IMR-90 (cell line): ENCODE measurements around the gene FNDC3B. TPM values are rescaled to one million over a fixed set of nuclear protein-coding genes. Genes with fewer than 3 reads are reported as not detected.

ENCODE experiments used
- ATAC-seq: fragments of 200-7000 bp; cut with Tn5 transposase; 2 replicates; pipeline ENCODE4 v1.9.1; 2020; ENCODE audit warnings: low read depth, mild to moderate bottlenecking, moderate library complexity
- BruUV-seq: library from RNA; stranded (reverse); fragments of 400-500 nt; replicated peaks from 2 replicates; lab custom pipeline; 2021; lab: Mats Ljungman, UMichigan
- CTCF ChIA-PET: fragments of 300-600 bp; formaldehyde crosslinking; extraction: SDS; loops from one replicate; lab custom pipeline; 2021; ENCODE audit warnings: antibody characterized with exemption; lab: Yijun Ruan, JAX
- POLR2A ChIA-PET: fragments of 300-600 bp; sonication (Branson Sonifier 250); formaldehyde crosslinking; loops from one replicate; lab custom pipeline; 2022; ENCODE audit warnings: antibody characterized with exemption; ENCODE audit not compliant: unreplicated experiment; lab: Charles Lee
- DNase-seq: peaks from one replicate; pipeline ENCODE4 v3.0.0; 2013
- H2AFZ ChIP-seq: replicated peaks from 2 replicates; pipeline ENCODE3; 2013; ENCODE audit warnings: low read length, mild to moderate bottlenecking; ENCODE audit not compliant: poor library complexity
- H2AK5ac ChIP-seq: 2 replicates; pipeline ENCODE4 v1.6.1; 2013; ENCODE audit warnings: low read depth, low read length, inconsistent platforms
- H2AK9ac ChIP-seq: replicated peaks from 2 replicates; pipeline ENCODE3; 2013; ENCODE audit warnings: mild to moderate bottlenecking, low read depth, low read length, moderate library complexity; ENCODE audit not compliant: poor library complexity
- H2BK120ac ChIP-seq: 2 replicates; pipeline ENCODE4 v1.6.1; 2013; ENCODE audit warnings: low read depth, low read length, inconsistent platforms
- H2BK15ac ChIP-seq: 3 replicates; pipeline ENCODE4 v1.6.1; 2013; ENCODE audit warnings: low read depth, low read length, inconsistent platforms
- H2BK20ac ChIP-seq: 2 replicates; pipeline ENCODE4 v1.6.1; 2013; ENCODE audit warnings: low read depth, mild to moderate bottlenecking, inconsistent platforms, low read length, moderate library complexity
- H2BK5ac ChIP-seq: 2 replicates; pipeline ENCODE4 v1.6.1; 2013; ENCODE audit warnings: mild to moderate bottlenecking, low read depth, low read length, inconsistent platforms; ENCODE audit not compliant: poor library complexity, severe bottlenecking
- H3K14ac ChIP-seq: replicated peaks from 2 replicates; pipeline ENCODE4 v1.6.1; 2013; ENCODE audit warnings: low read depth, low read length, inconsistent platforms
- H3K18ac ChIP-seq: 2 replicates; pipeline ENCODE4 v1.6.1; 2013; ENCODE audit warnings: low read depth, low read length, control low read depth
- H3K23ac ChIP-seq: 2 replicates; pipeline ENCODE4 v1.6.1; 2013; ENCODE audit warnings: low read depth, low read length, inconsistent platforms
- H3K27ac ChIP-seq: 2 replicates; pipeline ENCODE4 v1.5.1; 2013; ENCODE audit warnings: mild to moderate bottlenecking, control low read depth, low read length; ENCODE audit not compliant: insufficient read depth
- H3K27me3 ChIP-seq: 2 replicates; pipeline ENCODE4 v1.6.1; 2013; ENCODE audit warnings: low read length; ENCODE audit not compliant: control insufficient read depth, insufficient read depth
- H3K36me3 ChIP-seq: 2 replicates; pipeline ENCODE4 v1.6.1; 2013; ENCODE audit warnings: low read length, mixed read lengths; ENCODE audit not compliant: control insufficient read depth, insufficient read depth
- H3K4ac ChIP-seq: 2 replicates; pipeline ENCODE4 v1.6.1; 2013; ENCODE audit warnings: low read depth, low read length, inconsistent platforms
- H3K4me1 ChIP-seq: 2 replicates; pipeline ENCODE4 v1.6.1; 2013; ENCODE audit warnings: low read length, mixed read lengths; ENCODE audit not compliant: control insufficient read depth, insufficient read depth
- H3K4me2 ChIP-seq: 2 replicates; pipeline ENCODE4 v1.6.1; 2013; ENCODE audit warnings: low read depth, mild to moderate bottlenecking, control low read depth, low read length, moderate library complexity
- H3K4me3 ChIP-seq: 2 replicates; pipeline ENCODE4 v1.5.1; 2013; ENCODE audit warnings: low read depth, mild to moderate bottlenecking, control low read depth, low read length, moderate library complexity; ENCODE audit not compliant: insufficient read depth
- H3K56ac ChIP-seq: 2 replicates; pipeline ENCODE4 v1.6.1; 2013; ENCODE audit warnings: low read length, inconsistent platforms; ENCODE audit not compliant: insufficient read depth; ENCODE audit errors: extremely low read depth
- H3K79me1 ChIP-seq, 2 experiments: 2 replicates each; pipeline ENCODE4 v1.6.1; 2013; ENCODE audit warnings: low read length in 2 of 2, inconsistent platforms in 1 of 2, low read depth in 1 of 2
- H3K9ac ChIP-seq: 2 replicates; pipeline ENCODE4 v1.6.1; 2013; ENCODE audit warnings: low read depth, low read length, control low read depth
- H3K9me1 ChIP-seq: 2 replicates; pipeline ENCODE4 v1.6.1; 2013; ENCODE audit warnings: low read length, inconsistent platforms; ENCODE audit not compliant: insufficient read depth
- H3K9me3 ChIP-seq: 2 replicates; pipeline ENCODE4 v1.6.1; 2013; ENCODE audit warnings: low read length; ENCODE audit not compliant: control insufficient read depth, insufficient read depth
- H4K20me1 ChIP-seq: 2 replicates; pipeline ENCODE4 v1.6.1; 2013; ENCODE audit warnings: low read length, inconsistent platforms; ENCODE audit not compliant: insufficient read depth
- H4K5ac ChIP-seq: 2 replicates; pipeline ENCODE4 v1.6.1; 2013; ENCODE audit warnings: mild to moderate bottlenecking, low read depth, low read length, control low read depth
- H4K8ac ChIP-seq, 2 experiments: 2 replicates each; pipeline ENCODE4 v1.6.1; 2013; ENCODE audit warnings: low read depth in 2 of 2, low read length in 2 of 2, control low read depth in 1 of 2, inconsistent platforms in 1 of 2
- H4K91ac ChIP-seq: 2 replicates; pipeline ENCODE4 v1.6.1; 2013; ENCODE audit warnings: low read depth, low read length, inconsistent platforms; ENCODE audit not compliant: insufficient read depth
- FOS ChIP-seq: fragments of 150-350 bp; IDR thresholded peaks from 2 replicates; pipeline ENCODE4 v1.6.1; 2016; ENCODE audit warnings: low read depth, low read length
- MAFK ChIP-seq: IDR thresholded peaks from 2 replicates; pipeline ENCODE4 v1.6.1; 2012; ENCODE audit warnings: low read depth, low read length, improper control_type of control experiment
- MAZ ChIP-seq: IDR thresholded peaks from 2 replicates; pipeline ENCODE4 v1.6.1; 2012; ENCODE audit warnings: low read depth, mild to moderate bottlenecking, low read length, improper control_type of control experiment, moderate library complexity, borderline replicate concordance
- WGBS, 2 experiments: methylation state at CpG; one replicate each; pipeline versions ENCODE4 v1.1.5 to v1.1.7; 2013; ENCODE audit warnings: missing lambda C conversion rate in 2 of 2; ENCODE audit not compliant: insufficient read length in 1 of 2; ENCODE audit errors: extremely low coverage in 2 of 2; 5-methylcytosine and 5-hydroxymethylcytosine counted together
- dilution Hi-C: fragments of 300-500 bp; cut with HindIII; formaldehyde crosslinking; loops from one replicate; pipeline ENCODE4 v1.14.3; 2018; ENCODE audit warnings: low sequenced_read_pairs; ENCODE audit not compliant: unreplicated experiment
- in situ Hi-C: fragments of 300-500 bp; cut with MboI; formaldehyde crosslinking; loops from 3 replicates; pipeline ENCODE4 v1.14.3; 2019; ENCODE audit warnings: low sequenced_read_pairs, inconsistent platforms, mixed read lengths
- intact Hi-C: fragments of 100-400 bp; cut with micrococcal nuclease; formaldehyde crosslinking; loops from 2 replicates; pipeline ENCODE4 v1.10.0; 2022
- polyA plus RNA-seq, 3 experiments: library from polyadenylated mRNA; depleted of rRNA; stranded (reverse); fragments of >200 nt; gene quantifications; 2 replicates each; pipeline ENCODE4 v1.2.3, GENCODE V29; 2012; ENCODE audit warnings: low replicate concordance in 1 of 3
- total RNA-seq: library from RNA; depleted of rRNA; stranded (reverse); fragments of >200 nt; gene quantifications from 2 replicates; pipeline ENCODE4 v1.2.3, GENCODE V29; 2012
- TF ChIP-seq, protein P1 (sequence below): fragments of 150-350 bp; IDR thresholded peaks from 2 replicates; pipeline ENCODE4 v1.6.1; 2017; ENCODE audit warnings: mild to moderate bottlenecking, antibody characterized with exemption, low read length, low read depth

The FNDC3B gene
- total and polyA plus RNA-seq, 2 of the 4 experiments (the other 2 are of a cell fraction) = 23.9 to 150 TPM

DNA sequence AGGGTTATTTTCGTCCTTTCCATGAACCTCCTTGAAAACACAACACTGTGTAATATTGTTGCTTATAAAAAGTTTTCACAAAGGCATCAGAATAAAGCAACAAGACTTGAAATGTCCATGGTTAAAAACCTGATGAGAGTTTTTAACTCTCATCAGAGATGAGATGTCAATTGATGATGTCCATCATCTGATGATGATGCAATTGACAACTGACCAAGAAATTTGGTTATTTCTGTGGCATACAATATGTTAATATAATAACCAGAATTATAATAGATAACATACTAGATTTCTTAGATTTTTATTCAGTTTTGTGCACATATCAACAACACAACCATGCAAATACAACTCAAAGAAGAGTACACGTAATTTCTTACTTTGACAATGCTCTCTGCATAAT, 15.5 kb upstream of the FNDC3B start:
- no peak overlapping the region for H3K14ac ChIP-seq
- no peak overlapping the region for H3K4me3 ChIP-seq
- no peak overlapping the region for H2BK5ac ChIP-seq
- H4K8ac ChIP-seq = no peak overlapping the region
- TF ChIP-seq MAZ (no peak), MAFK (no peak), FOS (no peak)
- TF ChIP-seq, protein P1, sequence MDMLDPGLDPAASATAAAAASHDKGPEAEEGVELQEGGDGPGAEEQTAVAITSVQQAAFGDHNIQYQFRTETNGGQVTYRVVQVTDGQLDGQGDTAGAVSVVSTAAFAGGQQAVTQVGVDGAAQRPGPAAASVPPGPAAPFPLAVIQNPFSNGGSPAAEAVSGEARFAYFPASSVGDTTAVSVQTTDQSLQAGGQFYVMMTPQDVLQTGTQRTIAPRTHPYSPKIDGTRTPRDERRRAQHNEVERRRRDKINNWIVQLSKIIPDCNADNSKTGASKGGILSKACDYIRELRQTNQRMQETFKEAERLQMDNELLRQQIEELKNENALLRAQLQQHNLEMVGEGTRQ = no peak
- H3K4me2 ChIP-seq = no peak overlapping the region
- in situ Hi-C loops = no loop called here
- BruUV-seq = no TSS peak
- no peak overlapping the region for H3K18ac ChIP-seq
- H4K5ac ChIP-seq = no peak overlapping the region
- no peak overlapping the region for H2BK20ac ChIP-seq
- H2AK9ac ChIP-seq = no peak overlapping the region
- H3K9me3 ChIP-seq = no peaks in the 10 kb centered on the region
- H3K36me3 ChIP-seq = no peaks in the 10 kb centered on the region
- no peak overlapping the region for H3K27ac ChIP-seq
- no peak overlapping the region for H4K91ac ChIP-seq
- no peak for DNase-seq
- H3K56ac ChIP-seq = no peak overlapping the region
- H3K23ac ChIP-seq = no peak overlapping the region
- H3K4ac ChIP-seq = no peak overlapping the region
- H3K4me1 ChIP-seq = no peaks in the 10 kb centered on the region
- intact Hi-C loops = no loop called here
- no peaks in the 10 kb centered on the region for H3K79me1 ChIP-seq
- no peak overlapping the region for H2AK5ac ChIP-seq
- ChIA-PET CTCF (no interaction called here), POLR2A (no interaction called here)
- H2BK15ac ChIP-seq = no peak overlapping the region
- ATAC-seq = no peak
- H2AFZ ChIP-seq = no peak overlapping the region
- H3K9ac ChIP-seq = no peak overlapping the region
- dilution Hi-C loops = no loop called here
- WGBS, 2 experiments = no CpG with 5 or more reads among the region's 2 CpGs
- no peaks in the 10 kb centered on the region for H3K27me3 ChIP-seq
- 0 out of 2 replicates have a peak, but pooled peaks cover 2% of the 10 kb centered on the region for H3K9me1 ChIP-seq
- no peaks in the 10 kb centered on the region for H4K20me1 ChIP-seq
- H2BK120ac ChIP-seq = no peak overlapping the region
